ENCODE results near the gene ING2. TPM values are rescaled to one million over a fixed set of nuclear protein-coding genes. Genes with fewer than 3 reads are reported as not detected.
"Not testable (repeated sequence)": the region's sequence is repeated elsewhere in the genome, so short reads cannot be mapped to it uniquely, and the experiment has no call there.

Gene ING2
- total RNA-seq, 6 donors from 2014 or later: 8.2 to 27.7 (median 10.8) TPM

GRCh38 chr4:183552274-183553146 lies 47.7 kb downstream of the ING2 start:
- 82 to 86% methylated on average over 10 to 17 of the region's 18 CpGs for WGBS, 2 donors
- TF ChIP-seq POLR2AphosphoS5 (IDR thresholded peaks at IDR 0.05): no peak
- TF ChIP-seq POLR2A (IDR thresholded peaks at IDR 0.05): no peak
- no peak for TF ChIP-seq EP300 (IDR thresholded peaks at IDR 0.05)
- no peak for TF ChIP-seq CTCF (IDR thresholded peaks at IDR 0.05)
- DNase-seq (peak in 1 of 2 donors; percentile 39), ATAC-seq (ENCODE audit: low FRiP score in 2 of 2) (no peak)
- Histone ChIP-seq H3K27me3 (no peaks in the 10 kb centered on the region), H3K4me1 (peaks cover 0 to 5% (median 0%) of the 10 kb centered on the region in 4 donors), H3K4me3 (no peak overlapping the region), H3K27ac (no peak overlapping the region), H3K36me3 (no peaks in the 10 kb centered on the region), H3K9me3 (no peaks in the 10 kb centered on the region)

- not testable (repeated sequence) for DNase-seq
- no CpG with 5 or more reads among the region's 1 CpG for WGBS, 2 donors
Observed at GRCh38 chr4:183553147-183553478, 48.3 kb downstream of the ING2 start.

GRCh38 chr4:183553601-183554345 lies 48.9 kb downstream of the ING2 start:
- Histone ChIP-seq H3K4me1 (peaks cover 0 to 5% (median 0%) of the 10 kb centered on the region in 4 donors), H3K4me3 (no peak overlapping the region), H3K27ac (no peak overlapping the region), H3K27me3 (no peaks in the 10 kb centered on the region), H3K36me3 (no peaks in the 10 kb centered on the region), H3K9me3 (no peaks in the 10 kb centered on the region)
- WGBS, 2 donors: 77 to 86% methylated on average over 5 of the region's 5 CpGs
- TF ChIP-seq POLR2AphosphoS5 (IDR thresholded peaks at IDR 0.05) (no peak), CTCF (IDR thresholded peaks at IDR 0.05) (no peak), POLR2A (IDR thresholded peaks at IDR 0.05) (no peak), EP300 (IDR thresholded peaks at IDR 0.05) (no peak)
- DNase-seq (no peak), ATAC-seq (ENCODE audit: low FRiP score in 2 of 2) (peak; percentile 14 to 67)

More at GRCh38 chr4:183553147-183553478, 48.3 kb downstream of the ING2 start:
- ATAC-seq (ENCODE audit: low FRiP score in 2 of 2); H3K27ac ChIP-seq; H3K9me3 ChIP-seq; H3K36me3 ChIP-seq; H3K4me1 ChIP-seq; H3K4me3 ChIP-seq; H3K27me3 ChIP-seq: not testable (repeated sequence)

- TF ChIP-seq EP300 (IDR thresholded peaks at IDR 0.05) (no peak), POLR2A (IDR thresholded peaks at IDR 0.05) (no peak), POLR2AphosphoS5 (IDR thresholded peaks at IDR 0.05) (no peak)
- WGBS, 2 donors: 68 to 70% methylated on average over 6 of the region's 6 CpGs
- H3K9me3 ChIP-seq: no peaks in the 10 kb centered on the region
- H3K36me3 ChIP-seq: no peaks in the 10 kb centered on the region
- DNase-seq (no peak), ATAC-seq (ENCODE audit: low FRiP score in 2 of 2) (peak in 1 of 2 donors; percentile 50)
- H3K4me1 ChIP-seq: peaks cover 0 to 5% (median 0%) of the 10 kb centered on the region in 4 donors
- H3K4me3 ChIP-seq: no peak overlapping the region
- H3K27me3 ChIP-seq: no peaks in the 10 kb centered on the region
- H3K27ac ChIP-seq: no peak overlapping the region
Observed at GRCh38 chr4:183554346-183554686, 49.5 kb downstream of the ING2 start.

GRCh38 chr4:183554878-183555585 lies 50.2 kb downstream of the ING2 start:
- Histone ChIP-seq H3K4me3 (no peak overlapping the region), H3K9me3 (no peaks in the 10 kb centered on the region), H3K4me1 (peaks cover 0 to 5% (median 0%) of the 10 kb centered on the region in 4 donors), H3K27me3 (no peaks in the 10 kb centered on the region), H3K36me3 (no peaks in the 10 kb centered on the region), H3K27ac (no peak overlapping the region)
- ATAC-seq (ENCODE audit: low FRiP score in 2 of 2) (peak in 1 of 2 donors; percentile 12), DNase-seq (peak in 1 of 2 donors; percentile 74)
- no peak for TF ChIP-seq POLR2A (IDR thresholded peaks at IDR 0.05)
- TF ChIP-seq EP300 (IDR thresholded peaks at IDR 0.05): no peak
- no peak for TF ChIP-seq CTCF (IDR thresholded peaks at IDR 0.05)
- no peak for TF ChIP-seq POLR2AphosphoS5 (IDR thresholded peaks at IDR 0.05)
- WGBS, 2 donors: 39 to 51% methylated on average over 8 of the region's 8 CpGs

Data from upper lobe of left lung (tissue), 6 donors.